HFF-Myc (cell line): ENCODE data around the gene ADAD2.

Experiments
- DNase-seq: peaks from one replicate; pipeline ENCODE4 v3.0.0-alpha.2; 2011; ENCODE audit warnings: low read depth; ENCODE audit errors: extremely low read depth
- H3K4me3 ChIP-seq: replicated peaks from 2 replicates; pipeline ENCODE4 v1.5.1; 2011; ENCODE audit warnings: low read depth, mild to moderate bottlenecking, control low read depth, low read length
- CTCF ChIP-seq: IDR thresholded peaks from 2 replicates; pipeline ENCODE4 v1.5.1; 2012; ENCODE audit warnings: mild to moderate bottlenecking, low read depth, low read length, control low read depth; ENCODE audit errors: missing control alignments

Gene ADAD2

GRCh38 chr16:84239141-84239769 is 48.3 kb downstream of the ADAD2 start:
- DNase-seq = no peak
- H3K4me3 ChIP-seq = no peak overlapping the region
- TF ChIP-seq CTCF = no peak

GRCh38 chr16:84239909-84240308 is 49.0 kb downstream of the ADAD2 start, which contains the start of gene KCNG4:
KCNG4 (minus strand) TSS chr16:84240012; CDS start chr16:84237485, 2,527 bp downstream.
- no peak for TF ChIP-seq CTCF
- DNase-seq = no peak
- no peak within 1 kb of the TSS for H3K4me3 ChIP-seq

GRCh38 chr16:84240455-84240854 is 49.5 kb downstream of the ADAD2 start:
- DNase-seq = no peak
- TF ChIP-seq CTCF = no peak
- H3K4me3 ChIP-seq = no peak overlapping the region

GRCh38 chr16:84241778-84242177 is 50.8 kb downstream of the ADAD2 start:
- H3K4me3 ChIP-seq = no peak overlapping the region
- DNase-seq = no peak
- no peak for TF ChIP-seq CTCF

- TF ChIP-seq CTCF = no peak
- H3K4me3 ChIP-seq = no peak overlapping the region
These were observed 51.9 kb downstream of the ADAD2 start for GRCh38 chr16:84242839-84243238.

GRCh38 chr16:84243732-84244131 is 52.8 kb downstream of the ADAD2 start:
- no peak overlapping the region for H3K4me3 ChIP-seq
- no peak for DNase-seq
- TF ChIP-seq CTCF = no peak

More at GRCh38 chr16:84242839-84243238, 51.9 kb downstream of the ADAD2 start:
- no peak for DNase-seq

- no peak overlapping the region for H3K4me3 ChIP-seq
- TF ChIP-seq CTCF = no peak
- no peak for DNase-seq
These were observed 53.8 kb downstream of the ADAD2 start for GRCh38 chr16:84244728-84245127.
